Spinal cord (tissue), 10 donors: ENCODE data around the gene MISFA. TPM values are rescaled to one million over a fixed set of nuclear protein-coding genes. Genes with fewer than 3 reads are reported as not detected.

Experiments used
- DNase-seq, 6 donors: peaks; one replicate each; pipeline versions ENCODE4 v3.0.0 to v3.0.0-alpha.2; 2013 to 2015; ENCODE audit warnings: low spot score in 6 of 6, low read depth in 4 of 6
- H3K27ac ChIP-seq: one replicate; pipeline ENCODE4 v1.5.1; 2013; ENCODE audit warnings: low read depth, low read length, control low read depth
- H3K27me3 ChIP-seq: one replicate; pipeline ENCODE4 v1.6.1; 2013; ENCODE audit warnings: low read length; ENCODE audit not compliant: control insufficient read depth, insufficient read depth
- H3K36me3 ChIP-seq: one replicate; pipeline ENCODE4 v1.6.1; 2013; ENCODE audit warnings: low read length; ENCODE audit not compliant: control insufficient read depth, insufficient read depth
- H3K4me1 ChIP-seq: one replicate; pipeline ENCODE4 v1.6.1; 2013; ENCODE audit warnings: low read length; ENCODE audit not compliant: control insufficient read depth, insufficient read depth
- H3K4me3 ChIP-seq: one replicate; pipeline ENCODE4 v1.5.1; 2013; ENCODE audit warnings: low read depth, low read length, control low read depth
- H3K9me3 ChIP-seq: one replicate; pipeline ENCODE4 v1.6.1; 2013; ENCODE audit warnings: low read length; ENCODE audit not compliant: control insufficient read depth, insufficient read depth
- WGBS: methylation state at CpG from one replicate; pipeline ENCODE4 v1.1.5; 2013; ENCODE audit warnings: missing lambda C conversion rate; ENCODE audit not compliant: insufficient coverage; 5-methylcytosine and 5-hydroxymethylcytosine counted together
- long read RNA-seq, 4 donors: transcript quantifications; one replicate each; lab custom pipeline, GENCODE V29; 2026
- polyA plus RNA-seq, 2 donors: library from polyadenylated mRNA; unstranded; fragments of 120-200 nt; gene quantifications; one replicate each; pipeline ENCODE4 v1.2.1, GENCODE V29; 2013; ENCODE audit not compliant: insufficient read length in 2 of 2
- total RNA-seq, 2 donors: library from RNA; depleted of rRNA in 1 of 2; stranded (reverse); fragments of 120-200 nt in 1 of 2; fragments of >200 nt in 1 of 2; gene quantifications; one replicate each; pipeline versions ENCODE4 v1.2.3 to v1.2.4, GENCODE V29; 2013 to 2014
- donor health status: healthy.

The MISFA gene
- total RNA-seq (1 to 10 TPM in 1 of 2 donors, under 1 TPM in 1; 0.69 to 5.8 TPM), polyA plus RNA-seq (1 to 10 TPM; 3.8 to 7.8 TPM)
- long read RNA-seq, donor 1, result 0 reads
- long read RNA-seq, donor 2, result 0 reads
- long read RNA-seq, donor 3, partial matches to known transcripts, result 16 of 16 reads
- long read RNA-seq, donor 3, other reads (novel, unspliced or antisense), result 0 of 16 reads
- long read RNA-seq, donor 4, partial matches to known transcripts, result 14 of 21 reads
- long read RNA-seq, donor 4, other reads (novel, unspliced or antisense), result 6 of 21 reads

DNA sequence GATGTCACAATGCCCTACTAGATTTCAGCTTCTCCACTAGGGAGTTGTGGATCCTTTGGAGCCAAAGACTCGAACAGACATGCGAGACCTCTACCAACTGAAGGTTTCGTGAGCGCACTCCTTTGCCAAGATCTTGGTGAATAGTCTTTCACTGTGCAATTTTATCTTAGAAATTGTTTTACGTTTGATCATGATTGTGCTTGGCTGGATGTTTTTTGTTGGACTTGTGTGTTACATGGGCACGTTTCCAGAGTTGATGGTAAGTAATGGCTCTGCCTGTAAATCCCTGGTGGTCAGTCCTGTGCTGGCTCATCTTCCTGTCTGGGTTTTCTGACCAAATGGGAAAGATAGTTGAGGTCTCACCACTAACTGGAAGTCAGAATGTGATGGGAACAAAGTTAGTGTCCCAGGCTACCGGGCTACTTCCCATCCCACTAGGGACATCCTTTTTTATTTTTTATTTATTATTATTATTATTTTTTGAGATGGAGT lies at the start of gene MISFA:
MISFA (plus strand) TSS at position 51 of the 492 bp plus-strand sequence; CDS start at position 191, 140 bp downstream.
- H3K4me1 ChIP-seq, result no peaks in the 10 kb centered on the region
- H3K36me3 ChIP-seq, result no peaks in the 10 kb centered on the region
- no peak within 1 kb of the TSS for H3K4me3 ChIP-seq
- H3K9me3 ChIP-seq, result no peaks in the 10 kb centered on the region
- WGBS, result 88% methylated on average over 6 of the region's 7 CpGs
- H3K27ac ChIP-seq, result no peak within 1 kb of the TSS
- no peak for DNase-seq
- H3K27me3 ChIP-seq, result no peaks in the 10 kb centered on the region

DNA sequence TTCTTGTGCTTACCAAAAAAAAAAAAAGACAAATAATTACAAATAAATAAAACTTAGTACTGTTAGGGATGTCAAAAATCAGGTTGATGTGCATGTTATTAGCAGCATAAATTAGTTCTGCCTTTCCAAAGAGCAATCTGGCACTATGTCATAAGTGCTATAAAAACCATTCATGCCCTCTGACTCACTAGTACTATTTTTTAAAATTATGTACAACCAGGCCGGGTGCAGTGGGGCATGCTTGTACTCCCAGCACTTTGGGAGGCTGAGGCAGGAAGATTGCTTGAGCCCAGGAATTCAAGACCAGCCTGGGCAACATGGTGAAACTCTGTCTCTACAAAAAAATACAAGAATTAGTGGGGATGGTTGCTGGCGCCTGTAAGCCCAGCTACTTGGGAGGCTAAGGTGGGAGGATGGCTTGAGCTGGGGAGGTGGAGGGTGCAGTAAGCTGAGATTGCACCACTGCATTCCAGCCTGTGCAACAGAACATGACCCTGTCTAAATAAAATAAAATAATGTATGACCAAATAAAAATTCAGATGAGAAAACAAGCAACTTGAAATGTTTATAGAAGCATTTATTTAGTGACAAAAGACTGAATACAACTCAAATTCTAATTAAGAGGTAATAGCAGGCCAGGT lies 36.4 kb upstream of the MISFA start:
- DNase-seq, result no peak

DNA sequence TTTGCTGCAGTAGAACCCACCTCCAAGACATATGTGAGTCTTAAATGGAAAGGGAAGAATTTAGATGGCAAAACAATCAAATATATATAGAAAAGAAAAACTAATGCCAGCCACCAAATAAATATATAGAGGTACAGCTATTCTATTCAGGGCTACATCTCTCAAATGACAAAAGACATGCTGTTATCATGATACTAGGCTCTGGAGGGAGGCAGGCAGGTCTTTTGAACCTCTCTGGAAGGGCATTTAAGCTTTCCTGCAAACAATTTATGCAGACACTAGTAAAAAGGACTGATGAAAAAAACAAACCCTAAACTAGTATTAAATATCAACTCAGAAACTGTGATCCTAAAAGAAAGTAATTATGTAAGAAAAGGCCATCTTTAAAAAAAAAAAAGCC lies 35.4 kb upstream of the MISFA start:
- no peak overlapping the region for H3K27ac ChIP-seq
- H3K4me3 ChIP-seq, result no peak overlapping the region
- peaks cover 22% of the 10 kb centered on the region for H3K36me3 ChIP-seq
- no peaks in the 10 kb centered on the region for H3K9me3 ChIP-seq
- no peaks in the 10 kb centered on the region for H3K27me3 ChIP-seq
- H3K4me1 ChIP-seq, result no peaks in the 10 kb centered on the region
- no peak for DNase-seq

More for the DNA sequence above, 36.4 kb upstream of the MISFA start:
- H3K9me3 ChIP-seq, result no peaks in the 10 kb centered on the region
- no peaks in the 10 kb centered on the region for H3K27me3 ChIP-seq
- no peaks in the 10 kb centered on the region for H3K4me1 ChIP-seq
- peaks cover 29% of the 10 kb centered on the region for H3K36me3 ChIP-seq
- no peak overlapping the region for H3K27ac ChIP-seq
- H3K4me3 ChIP-seq, result no peak overlapping the region
- 100% methylated on average over 1 of the region's 2 CpGs for WGBS

DNA sequence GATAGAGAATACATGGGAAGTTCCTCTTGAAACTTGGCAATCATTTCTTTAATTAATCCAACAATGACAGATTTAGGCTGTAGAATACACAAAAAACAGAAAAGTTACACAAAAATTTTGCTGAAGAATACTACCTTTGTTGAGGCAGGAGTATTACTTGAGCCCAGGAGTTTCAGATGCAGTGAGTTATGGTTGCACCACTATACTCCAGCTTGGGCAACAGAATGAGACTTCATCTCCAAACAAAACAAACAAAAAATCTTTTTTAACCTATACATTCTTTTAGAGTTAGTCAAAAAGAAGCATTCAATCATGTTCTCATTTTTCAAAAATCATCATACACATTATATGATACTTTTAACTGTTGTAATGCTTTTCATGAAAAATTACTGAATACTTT lies 33.2 kb upstream of the MISFA start:
- H3K36me3 ChIP-seq, result peaks cover 22% of the 10 kb centered on the region

DNA sequence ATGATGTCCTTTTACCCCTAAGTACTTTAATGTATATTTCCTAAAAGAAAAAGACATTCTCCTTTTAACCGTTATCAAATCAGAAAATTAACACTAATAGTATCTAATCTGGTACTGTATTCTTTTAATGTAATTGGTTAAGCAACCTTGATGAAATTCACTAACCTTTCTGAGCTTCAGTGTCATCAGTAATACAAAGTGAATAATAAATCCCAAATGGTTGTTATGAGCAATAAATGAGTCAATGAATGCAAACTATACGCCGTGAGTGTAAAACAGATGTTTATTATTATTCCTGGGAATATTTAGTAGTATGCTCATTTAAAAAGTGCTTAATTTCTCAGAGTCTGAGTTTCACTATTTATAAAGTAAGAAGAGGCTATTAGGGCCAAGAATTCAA lies 32.5 kb upstream of the MISFA start:
- peaks cover 17% of the 10 kb centered on the region for H3K36me3 ChIP-seq
- H3K27ac ChIP-seq, result no peak overlapping the region
- H3K9me3 ChIP-seq, result no peaks in the 10 kb centered on the region
- H3K4me1 ChIP-seq, result no peaks in the 10 kb centered on the region
- DNase-seq, result no peak
- no CpG with 5 or more reads among the region's 3 CpGs for WGBS
- no peaks in the 10 kb centered on the region for H3K27me3 ChIP-seq
- no peak overlapping the region for H3K4me3 ChIP-seq

More for the DNA sequence above, 33.2 kb upstream of the MISFA start:
- Histone ChIP-seq H3K27ac (no peak overlapping the region), H3K4me3 (no peak overlapping the region), H3K27me3 (no peaks in the 10 kb centered on the region), H3K9me3 (no peaks in the 10 kb centered on the region), H3K4me1 (no peaks in the 10 kb centered on the region)
- no peak for DNase-seq

DNA sequence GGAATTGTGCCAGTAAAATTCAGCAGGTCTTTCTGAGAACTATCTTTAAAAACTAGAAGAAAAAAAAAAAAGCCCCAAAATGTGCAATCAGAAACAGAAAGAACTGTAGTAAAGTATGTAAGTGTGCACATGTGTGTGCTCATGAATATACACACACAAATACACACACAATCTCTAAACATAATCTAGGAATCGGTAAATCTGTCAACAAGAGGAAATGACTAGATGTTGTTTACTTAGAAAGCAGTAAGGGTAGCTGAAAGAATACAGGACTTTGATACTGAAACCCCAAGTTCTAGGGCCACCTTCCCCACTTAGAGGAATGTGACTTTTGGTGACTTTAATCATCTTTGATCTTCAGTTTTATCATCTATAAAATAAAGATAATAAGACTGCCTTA lies 24.2 kb upstream of the MISFA start:
- Histone ChIP-seq H3K36me3 (peaks cover 15% of the 10 kb centered on the region), H3K27me3 (no peaks in the 10 kb centered on the region), H3K27ac (no peak overlapping the region), H3K4me1 (no peaks in the 10 kb centered on the region), H3K9me3 (no peaks in the 10 kb centered on the region), H3K4me3 (no peak overlapping the region)
- WGBS, result no CpG with 5 or more reads among the region's 1 CpG
- DNase-seq, result no peak

DNA sequence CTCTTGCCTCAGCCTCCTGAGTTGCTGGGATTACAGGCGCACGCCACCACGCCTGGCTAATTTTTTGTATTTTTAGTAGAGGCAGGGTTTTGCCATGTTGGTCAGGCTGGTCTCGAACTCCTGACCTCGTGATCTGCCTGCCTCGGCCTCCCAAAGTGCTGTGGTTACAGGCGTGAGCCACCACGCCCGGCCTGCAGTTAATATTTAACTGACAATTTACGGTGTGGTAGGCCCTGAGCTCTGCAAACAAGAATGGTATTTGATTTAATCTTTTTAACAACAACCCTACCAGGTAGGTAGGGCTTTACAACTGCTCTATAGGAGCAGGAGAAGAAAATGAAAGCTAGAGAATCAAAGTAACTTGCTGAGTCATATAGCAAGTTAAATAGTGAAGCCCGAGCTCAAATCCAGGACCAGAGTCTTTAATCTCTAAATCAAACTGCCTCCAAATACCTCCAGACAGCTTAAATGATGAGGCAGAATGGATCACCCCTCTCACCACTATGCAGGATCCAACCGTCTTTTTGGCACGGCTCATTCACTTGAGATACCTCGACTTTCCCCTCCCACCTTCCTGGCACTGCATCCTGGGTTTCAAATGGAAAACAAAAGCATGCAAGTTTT lies 20.5 kb upstream of the MISFA start:
- no peak overlapping the region for H3K27ac ChIP-seq
- DNase-seq, result no peak
- H3K9me3 ChIP-seq, result no peaks in the 10 kb centered on the region
- H3K27me3 ChIP-seq, result no peaks in the 10 kb centered on the region
- peaks cover 3% of the 10 kb centered on the region for H3K36me3 ChIP-seq
- WGBS, result 100% methylated on average over 8 of the region's 14 CpGs
- H3K4me3 ChIP-seq, result no peak overlapping the region
- H3K4me1 ChIP-seq, result no peaks in the 10 kb centered on the region

DNA sequence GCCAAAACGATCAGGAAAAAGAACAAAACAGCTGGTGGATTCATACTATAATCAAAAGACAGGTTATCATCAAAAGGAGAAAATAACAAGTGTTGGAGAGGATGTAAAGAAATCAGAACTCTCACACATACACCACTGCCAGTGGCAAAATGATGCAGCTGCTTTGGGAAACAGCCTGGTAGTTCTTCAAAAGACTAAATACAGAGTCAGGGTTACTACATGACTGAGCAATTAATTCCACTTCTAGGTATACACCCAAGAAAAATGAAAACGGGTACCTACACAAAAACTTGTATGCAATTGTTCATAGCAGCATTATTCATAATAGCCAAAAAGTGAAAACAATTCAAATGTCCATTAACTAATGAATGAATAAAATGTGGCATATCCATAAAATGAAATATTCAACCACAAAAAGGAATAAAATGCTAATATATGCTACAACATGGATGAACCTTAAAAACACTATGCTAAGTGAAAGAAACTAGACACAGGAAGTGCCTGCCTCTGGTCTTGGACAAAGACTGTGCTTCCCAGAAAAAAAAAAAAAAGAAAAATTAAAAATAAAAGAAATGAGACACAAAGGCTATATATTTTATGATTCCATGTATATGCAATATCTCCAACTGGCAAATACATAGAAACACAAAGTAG lies 19.3 kb upstream of the MISFA start:
- Histone ChIP-seq H3K4me3 (no peak overlapping the region), H3K36me3 (peaks cover 3% of the 10 kb centered on the region), H3K9me3 (no peaks in the 10 kb centered on the region), H3K27me3 (no peaks in the 10 kb centered on the region), H3K4me1 (no peaks in the 10 kb centered on the region), H3K27ac (no peak overlapping the region)
- no peak for DNase-seq
- WGBS, result no CpG with 5 or more reads among the region's 2 CpGs

DNA sequence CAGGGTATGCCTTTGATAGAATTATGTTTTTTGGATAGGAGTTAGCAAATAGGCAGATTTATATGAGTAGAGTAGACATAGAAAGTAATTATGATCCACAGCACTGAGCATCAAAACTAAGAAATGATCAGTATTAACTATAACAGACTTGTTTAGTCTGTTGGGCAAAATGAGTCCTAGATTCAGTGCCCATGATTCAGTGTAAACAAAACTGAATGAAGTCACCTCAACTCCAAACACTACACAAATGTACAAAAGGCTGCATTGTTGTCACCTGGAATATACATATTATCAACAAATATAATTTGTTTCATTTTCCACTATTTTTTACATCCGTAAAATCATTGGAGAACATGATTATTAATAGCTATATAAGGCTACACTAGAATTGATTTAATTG lies 17.8 kb upstream of the MISFA start:
- no CpG with 5 or more reads among the region's 1 CpG for WGBS
- Histone ChIP-seq H3K36me3 (no peaks in the 10 kb centered on the region), H3K27me3 (no peaks in the 10 kb centered on the region), H3K4me1 (no peaks in the 10 kb centered on the region), H3K4me3 (no peak overlapping the region), H3K27ac (no peak overlapping the region), H3K9me3 (no peaks in the 10 kb centered on the region)
- DNase-seq, result no peak
